Astrocyte (in vitro differentiated cells and primary cell): ENCODE data around the gene MYADML2. TPM values are rescaled to one million over a fixed set of nuclear protein-coding genes. Genes with fewer than 3 reads are reported as not detected.

Experiments used
- DNase-seq: peaks from one replicate; pipeline ENCODE4 v3.0.0-alpha.2; 2010; ENCODE audit warnings: low read depth
- FAIRE-seq: peaks from 2 replicates; lab custom pipeline; 2011; peaks lifted over from hg19 to GRCh38; lab: Jason Lieb, UNC
- H2AFZ ChIP-seq: 2 replicates; pipeline ENCODE4 v1.6.0; 2012; ENCODE audit warnings: low read depth, low read length, inconsistent platforms
- H3K27ac ChIP-seq: 2 replicates; pipeline ENCODE4 v1.5.1; 2011; ENCODE audit warnings: low read depth, low read length, inconsistent platforms
- H3K27me3 ChIP-seq: 2 replicates; pipeline ENCODE4 v1.6.0; 2011; ENCODE audit warnings: low read length, inconsistent platforms; ENCODE audit not compliant: insufficient read depth
- H3K36me3 ChIP-seq: 2 replicates; pipeline ENCODE4 v1.5.1; 2011; ENCODE audit warnings: low read length, inconsistent platforms; ENCODE audit not compliant: insufficient read depth
- H3K4me1 ChIP-seq: 2 replicates; pipeline ENCODE4 v1.5.1; 2011; ENCODE audit warnings: low read length, inconsistent platforms; ENCODE audit not compliant: insufficient read depth
- H3K4me2 ChIP-seq: 2 replicates; pipeline ENCODE4 v1.6.0; 2012; ENCODE audit warnings: low read length, inconsistent platforms
- H3K4me3 ChIP-seq: 2 replicates; pipeline ENCODE4 v1.5.1; 2011; ENCODE audit warnings: low read depth, mild to moderate bottlenecking, low read length, inconsistent platforms; ENCODE audit not compliant: insufficient read depth
- H3K79me2 ChIP-seq: 2 replicates; pipeline ENCODE4 v1.6.0; 2012; ENCODE audit warnings: mild to moderate bottlenecking, low read length, inconsistent platforms; ENCODE audit not compliant: insufficient read depth
- H3K9ac ChIP-seq: 2 replicates; pipeline ENCODE4 v1.6.0; 2012; ENCODE audit warnings: mild to moderate bottlenecking, low read length, inconsistent platforms
- H3K9me3 ChIP-seq: 2 replicates; pipeline ENCODE4 v1.5.1; 2012; ENCODE audit warnings: low read depth, mild to moderate bottlenecking, low read length, inconsistent platforms; ENCODE audit not compliant: insufficient read depth
- H4K20me1 ChIP-seq: 2 replicates; pipeline ENCODE4 v1.6.0; 2012; ENCODE audit warnings: low read length, inconsistent platforms; ENCODE audit not compliant: insufficient read depth
- H3K27ac Mint-ChIP-seq: one replicate; pipeline ENCODE4 v1.8.0; 2021; ENCODE audit warnings: mild to moderate bottlenecking, mixed read lengths; ENCODE audit not compliant: unreplicated experiment
- H3K27me3 Mint-ChIP-seq: one replicate; pipeline ENCODE4 v1.8.0; 2021; ENCODE audit warnings: low read depth, mixed read lengths; ENCODE audit not compliant: unreplicated experiment
- H3K36me3 Mint-ChIP-seq: one replicate; pipeline ENCODE4 v1.8.0; 2021; ENCODE audit warnings: low read depth, mixed read lengths; ENCODE audit not compliant: unreplicated experiment
- H3K4me1 Mint-ChIP-seq: one replicate; pipeline ENCODE4 v1.8.0; 2021; ENCODE audit warnings: low read depth, mixed read lengths; ENCODE audit not compliant: unreplicated experiment
- H3K4me3 Mint-ChIP-seq: one replicate; pipeline ENCODE4 v1.8.0; 2021; ENCODE audit warnings: mild to moderate bottlenecking, moderate library complexity, mixed read lengths; ENCODE audit not compliant: unreplicated experiment
- H3K9me3 Mint-ChIP-seq: one replicate; pipeline ENCODE4 v1.8.0; 2021; ENCODE audit warnings: mild to moderate bottlenecking, mixed read lengths; ENCODE audit not compliant: unreplicated experiment
- EZH2 ChIP-seq: IDR thresholded peaks from 2 replicates; pipeline ENCODE4 v1.6.1; 2012; ENCODE audit warnings: mild to moderate bottlenecking, low read length, inconsistent platforms; ENCODE audit not compliant: insufficient read depth
- total RNA-seq: library from RNA; stranded (reverse); gene quantifications from 2 replicates; pipeline ENCODE4 v1.2.1, GENCODE V29; 2021
- TF ChIP-seq, protein P1 (sequence below): IDR thresholded peaks from 2 replicates; pipeline ENCODE4 v1.5.1; 2011; ENCODE audit warnings: low read depth, mild to moderate bottlenecking, inconsistent platforms, low read length, moderate library complexity; ENCODE audit not compliant: insufficient read depth

Gene MYADML2
- total RNA-seq, 1 donor from 2014 or later, result not detected

DNA sequence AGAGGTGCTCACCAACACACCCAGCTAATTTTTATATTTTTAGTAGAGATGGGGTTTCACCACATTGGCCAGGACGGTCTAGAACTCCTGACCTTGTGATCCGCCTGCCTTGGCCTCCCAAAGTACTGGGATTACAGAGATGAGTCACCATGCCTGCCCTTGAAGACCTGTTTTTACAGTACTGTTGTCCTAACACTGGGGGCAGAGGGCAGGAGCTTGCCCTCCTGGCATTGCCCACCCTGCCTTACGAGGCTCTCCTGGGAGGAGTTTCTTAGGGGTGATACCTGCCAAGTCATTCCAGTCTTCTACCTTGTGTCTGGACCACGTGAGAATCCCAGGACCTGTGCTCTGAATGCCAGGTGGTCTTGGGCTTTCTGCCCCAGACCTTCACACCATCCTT is 33.1 kb upstream of the MYADML2 start:
- Histone ChIP-seq H3K36me3 (peaks cover 10% of the 10 kb centered on the region), H3K4me3 (no peak overlapping the region), H3K27me3 (no peaks in the 10 kb centered on the region), H3K4me1 (peaks cover 7% of the 10 kb centered on the region), H4K20me1 (peaks cover 9% of the 10 kb centered on the region), H2AFZ (no peak overlapping the region), H3K79me2 (peaks cover 7% of the 10 kb centered on the region), H3K4me2 (no peak overlapping the region), H3K27ac (no peak overlapping the region), H3K9ac (no peak overlapping the region), H3K9me3 (no peaks in the 10 kb centered on the region)
- Mint-ChIP-seq H3K9me3 (peaks cover 1% of the 10 kb centered on the region), H3K27ac (no peak overlapping the region), H3K27me3 (no peaks in the 10 kb centered on the region), H3K36me3 (peaks cover 4% of the 10 kb centered on the region), H3K4me3 (peak overlapping the region; percentile 84), H3K4me1 (peaks cover 7% of the 10 kb centered on the region)
- DNase-seq, result no peak
- no peak for FAIRE-seq
- no peak for TF ChIP-seq EZH2
- TF ChIP-seq, protein P1, sequence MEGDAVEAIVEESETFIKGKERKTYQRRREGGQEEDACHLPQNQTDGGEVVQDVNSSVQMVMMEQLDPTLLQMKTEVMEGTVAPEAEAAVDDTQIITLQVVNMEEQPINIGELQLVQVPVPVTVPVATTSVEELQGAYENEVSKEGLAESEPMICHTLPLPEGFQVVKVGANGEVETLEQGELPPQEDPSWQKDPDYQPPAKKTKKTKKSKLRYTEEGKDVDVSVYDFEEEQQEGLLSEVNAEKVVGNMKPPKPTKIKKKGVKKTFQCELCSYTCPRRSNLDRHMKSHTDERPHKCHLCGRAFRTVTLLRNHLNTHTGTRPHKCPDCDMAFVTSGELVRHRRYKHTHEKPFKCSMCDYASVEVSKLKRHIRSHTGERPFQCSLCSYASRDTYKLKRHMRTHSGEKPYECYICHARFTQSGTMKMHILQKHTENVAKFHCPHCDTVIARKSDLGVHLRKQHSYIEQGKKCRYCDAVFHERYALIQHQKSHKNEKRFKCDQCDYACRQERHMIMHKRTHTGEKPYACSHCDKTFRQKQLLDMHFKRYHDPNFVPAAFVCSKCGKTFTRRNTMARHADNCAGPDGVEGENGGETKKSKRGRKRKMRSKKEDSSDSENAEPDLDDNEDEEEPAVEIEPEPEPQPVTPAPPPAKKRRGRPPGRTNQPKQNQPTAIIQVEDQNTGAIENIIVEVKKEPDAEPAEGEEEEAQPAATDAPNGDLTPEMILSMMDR, result no peak

DNA sequence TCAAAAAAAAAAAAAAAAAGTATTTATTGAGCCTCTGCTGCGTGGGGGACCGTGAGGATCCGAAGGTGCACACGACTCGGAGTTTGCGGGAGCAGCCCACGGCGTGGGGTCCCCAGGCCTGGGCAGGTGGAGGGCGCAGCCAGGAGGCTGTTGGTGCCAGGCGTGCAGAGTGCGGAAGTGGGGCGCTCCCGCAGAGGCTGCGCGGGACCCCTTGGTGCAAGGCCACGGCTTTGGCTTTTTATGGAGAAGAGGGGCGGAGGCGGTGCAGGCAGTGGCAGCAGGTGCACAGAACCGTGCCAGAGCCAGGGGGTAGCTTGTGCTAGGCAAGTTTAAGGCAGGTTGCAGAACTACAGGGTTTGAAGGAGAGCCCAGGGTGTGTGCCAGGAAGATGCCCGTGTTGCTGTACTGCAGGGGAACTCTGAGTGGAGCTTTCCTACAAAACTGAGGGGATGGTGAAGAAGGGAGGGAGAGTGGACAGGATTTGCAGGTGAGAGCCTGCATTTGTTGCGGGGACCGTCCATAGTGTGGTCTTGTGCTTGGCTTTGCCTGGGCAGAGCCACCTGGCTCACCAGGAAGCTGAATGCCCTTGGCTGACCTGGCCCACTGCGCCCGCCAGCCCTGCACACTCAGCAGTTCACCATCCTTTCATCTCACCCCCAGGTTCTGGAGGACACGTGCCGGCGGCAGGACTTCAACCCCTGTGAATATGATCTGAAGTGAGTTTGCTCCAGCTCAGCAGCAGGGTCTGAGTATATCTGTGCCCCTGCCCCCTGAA is 31.7 kb upstream of the MYADML2 start:
- H3K36me3 Mint-ChIP-seq, result peaks cover 4% of the 10 kb centered on the region
- Histone ChIP-seq H4K20me1 (peaks cover 6% of the 10 kb centered on the region), H3K27ac (no peak overlapping the region), H2AFZ (no peak overlapping the region), H3K27me3 (no peaks in the 10 kb centered on the region), H3K79me2 (peaks cover 7% of the 10 kb centered on the region), H3K9ac (no peak overlapping the region), H3K36me3 (peaks cover 7% of the 10 kb centered on the region), H3K4me2 (peak overlapping the region; percentile 97), H3K4me1 (peaks cover 7% of the 10 kb centered on the region), H3K4me3 (no peak overlapping the region), H3K9me3 (no peaks in the 10 kb centered on the region)
- TF ChIP-seq, protein P1, result no peak
- no peak for TF ChIP-seq EZH2
- H3K27me3 Mint-ChIP-seq, result no peaks in the 10 kb centered on the region
- peak overlapping the region; percentile 63 for H3K27ac Mint-ChIP-seq
- peaks cover 7% of the 10 kb centered on the region for H3K4me1 Mint-ChIP-seq
- DNase-seq (no peak), FAIRE-seq (no peak)
- H3K9me3 Mint-ChIP-seq, result peaks cover 3% of the 10 kb centered on the region
- peak overlapping the region; percentile 84 for H3K4me3 Mint-ChIP-seq
